HAP-1 (cell line): ENCODE results near the gene FARS2.

Experiments used
- DNase-seq, 2 experiments: peaks; one replicate each; pipeline ENCODE4 v3.0.0-alpha.2; 2016 to 2020; ENCODE audit warnings: low spot score in 2 of 2
- H3K27me3 ChIP-seq: fragments of 250-450 bp; sonication (Bioruptor Pico); 2 replicates; pipeline ENCODE4 v1.5.1; 2020; ENCODE audit warnings: low read depth, mild to moderate bottlenecking, moderate library complexity
- H3K36me3 ChIP-seq: fragments of 250-450 bp; sonication (Bioruptor Pico); replicated peaks from 2 replicates; pipeline ENCODE4 v1.5.1; 2020; ENCODE audit warnings: mild to moderate bottlenecking
- H3K4me1 ChIP-seq: fragments of 250-450 bp; sonication (Bioruptor Pico); 2 replicates; pipeline ENCODE4 v1.5.1; 2020; ENCODE audit warnings: mild to moderate bottlenecking
- H3K4me3 ChIP-seq: fragments of 250-450 bp; sonication (Bioruptor Pico); 2 replicates; pipeline ENCODE4 v1.5.1; 2020; ENCODE audit warnings: mild to moderate bottlenecking, moderate library complexity
- H3K9me3 ChIP-seq: fragments of 250-450 bp; sonication (Bioruptor Pico); 2 replicates; pipeline ENCODE4 v1.5.1; 2020; ENCODE audit warnings: mild to moderate bottlenecking, moderate library complexity
- in situ Hi-C: fragments of 300-500 bp; cut with MboI; formaldehyde crosslinking; loops from 3 replicates; pipeline ENCODE4 v1.14.3; 2020; ENCODE audit warnings: low sequenced_read_pairs, inconsistent platforms, mixed read lengths

FARS2 gene

DNA sequence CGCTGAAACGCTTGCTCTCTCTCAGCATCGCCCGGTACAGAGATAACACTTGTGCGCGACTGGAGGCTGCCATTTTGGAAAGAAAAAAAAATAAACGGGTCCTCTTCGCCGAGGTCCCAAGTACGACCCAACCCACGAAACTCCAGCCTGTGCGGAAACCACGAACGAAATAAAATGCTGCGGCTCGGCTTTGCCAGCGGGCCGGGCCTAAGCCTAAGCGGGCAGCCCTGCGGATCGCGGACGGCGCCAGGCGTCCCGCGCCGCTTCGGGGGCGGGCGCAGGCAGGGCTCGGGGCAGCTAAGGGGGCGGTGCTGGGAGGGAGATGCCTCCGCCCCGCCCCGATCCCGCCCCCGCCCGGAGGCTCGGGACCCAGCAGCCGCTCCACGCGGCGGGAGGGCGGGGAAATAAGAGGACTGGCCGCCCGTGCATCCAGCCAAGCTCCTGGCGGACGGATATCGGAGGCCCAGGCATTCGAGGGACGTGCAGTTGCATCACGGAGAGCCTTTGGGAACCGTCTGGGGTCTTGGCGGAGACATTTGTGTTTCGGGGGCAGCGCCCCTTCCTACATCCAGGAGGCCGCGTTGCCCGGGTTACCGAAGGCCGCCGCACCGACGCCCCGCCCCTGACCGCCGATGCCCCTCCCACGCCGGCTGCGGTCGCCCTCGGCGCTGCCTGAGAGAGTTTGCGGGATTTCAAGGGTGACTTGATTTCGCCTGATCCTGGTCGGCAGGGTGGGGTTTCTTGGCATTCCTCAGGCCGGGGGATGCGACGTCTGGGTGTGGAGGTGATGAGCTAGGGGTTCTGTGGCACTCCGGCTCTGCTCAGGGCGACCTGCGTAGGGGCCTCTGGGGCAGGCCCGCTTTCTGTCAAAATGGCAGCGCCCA, at the start of gene FARS2, which contains the start of gene LYRM4:
Gene FARS2, plus strand, starts transcription at position 853 of the 884 bp plus-strand sequence.
Gene LYRM4, minus strand, starts transcription at position 290 of the 884 bp plus-strand sequence. Its CDS starts 217 bp downstream, at position 73.
- Histone ChIP-seq H3K4me1 (peaks cover 10% of the 10 kb centered on the region), H3K27me3 (no peaks in the 10 kb centered on the region), H3K9me3 (0 out of 2 replicates have a peak, but pooled peaks cover 2% of the 10 kb centered on the region), H3K4me3 (peak within 1 kb of the TSS; percentile 96), H3K36me3 (peaks cover 21% of the 10 kb centered on the region)
- in situ Hi-C loops = no loop called here
- peak; percentile 81 to 91 for DNase-seq

DNA sequence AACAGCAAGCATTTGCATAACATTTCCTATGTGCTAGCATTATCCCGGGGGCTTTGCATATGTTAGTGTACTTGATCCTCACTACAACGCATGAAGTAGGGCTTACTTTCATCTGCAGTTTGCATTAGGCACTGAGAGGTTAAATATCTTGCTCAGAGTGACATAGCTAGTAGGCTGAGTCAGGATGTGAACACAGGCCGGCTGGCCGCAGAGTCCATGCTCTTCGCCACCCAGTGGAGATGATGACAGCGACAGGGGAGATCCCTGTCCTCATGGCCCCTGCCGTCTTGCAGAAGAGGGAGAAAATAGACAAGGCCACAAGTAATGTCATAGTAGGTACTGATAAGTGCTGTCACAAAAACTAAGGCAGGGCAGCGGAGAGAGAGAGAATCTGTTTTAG, 47.5 kb upstream of the FARS2 start:
- no peak overlapping the region for H3K4me3 ChIP-seq
- in situ Hi-C loops = loop anchor here (10.0 kb wide), 1 partner anchor 181 kb away; no protein-coding TSS in a partner anchor
- peak; percentile 30 to 36 for DNase-seq
- H3K27me3 ChIP-seq = no peaks in the 10 kb centered on the region
- peaks cover 22% of the 10 kb centered on the region for H3K36me3 ChIP-seq
- peaks cover 38% of the 10 kb centered on the region for H3K4me1 ChIP-seq
- H3K9me3 ChIP-seq = no peaks in the 10 kb centered on the region

GRCh38 chr6:5214570-5215052, 46.7 kb upstream of the FARS2 start:
- peaks cover 44% of the 10 kb centered on the region for H3K4me1 ChIP-seq
- in situ Hi-C loops = loop anchor here (10.0 kb wide), 1 partner anchor 180 kb away; no protein-coding TSS in a partner anchor
- H3K9me3 ChIP-seq = no peaks in the 10 kb centered on the region
- H3K27me3 ChIP-seq = no peaks in the 10 kb centered on the region
- DNase-seq = peak; percentile 53 to 78
- peaks cover 22% of the 10 kb centered on the region for H3K36me3 ChIP-seq
- H3K4me3 ChIP-seq = no peak overlapping the region

- peaks cover 44% of the 10 kb centered on the region for H3K4me1 ChIP-seq
- H3K27me3 ChIP-seq = no peaks in the 10 kb centered on the region
- DNase-seq = peak in 1 of 2 experiments; percentile 70
- H3K9me3 ChIP-seq = no peaks in the 10 kb centered on the region
- in situ Hi-C loops = loop anchor here (10.0 kb wide), 1 partner anchor 180 kb away; no protein-coding TSS in a partner anchor
- no peak overlapping the region for H3K4me3 ChIP-seq
- peaks cover 22% of the 10 kb centered on the region for H3K36me3 ChIP-seq
These were observed 46.2 kb upstream of the FARS2 start for GRCh38 chr6:5215159-5215558.

GRCh38 chr6:5215799-5216198, 45.5 kb upstream of the FARS2 start:
- Histone ChIP-seq H3K27me3 (no peaks in the 10 kb centered on the region), H3K36me3 (peaks cover 22% of the 10 kb centered on the region), H3K4me1 (peaks cover 44% of the 10 kb centered on the region), H3K4me3 (no peak overlapping the region), H3K9me3 (no peaks in the 10 kb centered on the region)
- in situ Hi-C loops = loop anchor here (10.0 kb wide), 1 partner anchor 179 kb away; no protein-coding TSS in a partner anchor
- no peak for DNase-seq

GRCh38 chr6:5217356-5217755, 44.0 kb upstream of the FARS2 start:
- H3K4me1 ChIP-seq = peaks cover 44% of the 10 kb centered on the region
- H3K4me3 ChIP-seq = no peak overlapping the region
- no peaks in the 10 kb centered on the region for H3K27me3 ChIP-seq
- in situ Hi-C loops = loop anchor here (10.0 kb wide), 1 partner anchor 177 kb away; no protein-coding TSS in a partner anchor
- no peak for DNase-seq
- no peaks in the 10 kb centered on the region for H3K9me3 ChIP-seq
- H3K36me3 ChIP-seq = peaks cover 19% of the 10 kb centered on the region

- DNase-seq = no peak
- peaks cover 7% of the 10 kb centered on the region; the same call in 1 of the 2 replicates for H3K36me3 ChIP-seq
- no peak overlapping the region for H3K4me3 ChIP-seq
- H3K4me1 ChIP-seq = peaks cover 37% of the 10 kb centered on the region
- in situ Hi-C loops = loop anchor here (10.0 kb wide), 1 partner anchor 176 kb away; no protein-coding TSS in a partner anchor
- H3K27me3 ChIP-seq = no peaks in the 10 kb centered on the region
- H3K9me3 ChIP-seq = no peaks in the 10 kb centered on the region
These were observed 42.2 kb upstream of the FARS2 start for GRCh38 chr6:5219011-5219691.

GRCh38 chr6:5220443-5220842, 40.9 kb upstream of the FARS2 start:
- in situ Hi-C loops = no loop called here
- H3K27me3 ChIP-seq = no peaks in the 10 kb centered on the region

GRCh38 chr6:5223309-5223708, 38.0 kb upstream of the FARS2 start:
- no peaks in the 10 kb centered on the region for H3K27me3 ChIP-seq
- in situ Hi-C loops = no loop called here
- no peaks in the 10 kb centered on the region for H3K9me3 ChIP-seq
- DNase-seq = no peak
- H3K4me3 ChIP-seq = no peak overlapping the region
- peaks cover 5% of the 10 kb centered on the region; the same call in 1 of the 2 replicates for H3K36me3 ChIP-seq
- peaks cover 11% of the 10 kb centered on the region for H3K4me1 ChIP-seq

More at GRCh38 chr6:5220443-5220842, 40.9 kb upstream of the FARS2 start:
- no peak for DNase-seq
- Histone ChIP-seq H3K4me3 (no peak overlapping the region), H3K4me1 (peaks cover 26% of the 10 kb centered on the region), H3K9me3 (no peaks in the 10 kb centered on the region), H3K36me3 (peaks cover 3% of the 10 kb centered on the region; the same call in 1 of the 2 replicates)

GRCh38 chr6:5229356-5229755, 32.0 kb upstream of the FARS2 start:
- H3K27me3 ChIP-seq = no peaks in the 10 kb centered on the region
- H3K4me1 ChIP-seq = peaks cover 15% of the 10 kb centered on the region
- DNase-seq = no peak
- H3K4me3 ChIP-seq = no peak overlapping the region
- H3K36me3 ChIP-seq = peaks cover 8% of the 10 kb centered on the region; the same call in 1 of the 2 replicates
- no peaks in the 10 kb centered on the region for H3K9me3 ChIP-seq
- in situ Hi-C loops = no loop called here

DNA sequence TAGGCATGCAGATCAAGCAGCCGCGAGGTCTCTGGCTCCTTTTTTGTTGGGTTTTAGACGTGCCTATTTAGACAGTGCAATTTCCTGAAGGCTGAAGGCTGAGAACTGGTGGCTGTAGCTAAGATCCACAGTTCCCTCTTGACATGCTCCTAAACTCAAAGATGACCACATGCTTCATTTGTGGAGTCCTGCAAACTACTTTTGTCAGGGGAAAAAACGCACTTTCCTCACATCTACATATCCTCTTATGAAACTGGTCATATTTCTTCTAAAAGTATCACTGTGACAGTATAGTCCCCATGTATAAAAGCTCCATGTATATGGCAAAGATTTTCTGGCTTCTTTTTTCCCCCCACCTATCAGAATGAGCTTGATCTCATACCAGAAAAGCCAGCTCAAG, 31.2 kb upstream of the FARS2 start:
- DNase-seq = no peak
- in situ Hi-C loops = no loop called here
- H3K4me3 ChIP-seq = no peak overlapping the region
- H3K27me3 ChIP-seq = no peaks in the 10 kb centered on the region
- H3K9me3 ChIP-seq = no peaks in the 10 kb centered on the region
- peaks cover 15% of the 10 kb centered on the region for H3K4me1 ChIP-seq
- peaks cover 8% of the 10 kb centered on the region; the same call in 1 of the 2 replicates for H3K36me3 ChIP-seq

GRCh38 chr6:5231289-5231688, 30.0 kb upstream of the FARS2 start:
- Histone ChIP-seq H3K4me1 (peaks cover 15% of the 10 kb centered on the region), H3K27me3 (no peaks in the 10 kb centered on the region), H3K4me3 (no peak overlapping the region), H3K9me3 (no peaks in the 10 kb centered on the region), H3K36me3 (peaks cover 14% of the 10 kb centered on the region)
- in situ Hi-C loops = no loop called here
- no peak for DNase-seq

GRCh38 chr6:5234874-5235273, 26.4 kb upstream of the FARS2 start:
- Histone ChIP-seq H3K9me3 (no peaks in the 10 kb centered on the region), H3K27me3 (no peaks in the 10 kb centered on the region), H3K36me3 (peaks cover 12% of the 10 kb centered on the region), H3K4me1 (peaks cover 34% of the 10 kb centered on the region), H3K4me3 (no peak overlapping the region)
- no peak for DNase-seq
- in situ Hi-C loops = no loop called here
